Transverse colon (tissue), 4 donors: ENCODE results near the gene PRKG1. TPM values are rescaled to one million over a fixed set of nuclear protein-coding genes. Genes with fewer than 3 reads are reported as not detected.

Experiments
- DNase-seq: peaks from one replicate; pipeline ENCODE4 v3.0.0-alpha.2; 2019
- H3K27ac ChIP-seq, 4 donors: fragments of 200-600 bp; sonication (generic); 2 replicates each; pipeline ENCODE4 v1.5.1; 2016 to 2018; ENCODE audit warnings: inconsistent platforms in 4 of 4
- H3K27me3 ChIP-seq: fragments of 200-600 bp; sonication (generic); 2 replicates; pipeline ENCODE4 v1.5.1; 2017; ENCODE audit warnings: inconsistent platforms
- H3K36me3 ChIP-seq, 4 donors: fragments of 200-600 bp; sonication (generic); 2 replicates each; pipeline ENCODE4 v1.5.1; 2017 to 2019; ENCODE audit warnings: inconsistent platforms in 4 of 4
- H3K4me1 ChIP-seq, 4 donors: fragments of 200-600 bp; sonication (generic); 2 replicates each; pipeline ENCODE4 v1.5.1; 2017 to 2020; ENCODE audit warnings: inconsistent platforms in 4 of 4
- H3K4me3 ChIP-seq, 4 donors: fragments of 200-600 bp; sonication (generic); 1 replicate in 1 of 4; 2 replicates in 3 of 4; pipeline versions ENCODE4 v1.5.1 to v1.6.1; 2017 to 2019; ENCODE audit warnings: inconsistent platforms in 4 of 4
- H3K9me3 ChIP-seq, 2 donors: fragments of 200-600 bp; sonication (generic); 2 replicates each; pipeline ENCODE4 v1.5.1; 2017 to 2019; ENCODE audit warnings: inconsistent platforms in 2 of 2
- EP300 ChIP-seq: sonication (generic); formaldehyde crosslinking; IDR thresholded peaks from one replicate; pipeline ENCODE4 v1.6.1; 2017; ENCODE audit warnings: antibody characterized with exemption, low read depth
- POLR2A ChIP-seq: fragments of 450-650 bp; IDR thresholded peaks from one replicate; pipeline ENCODE4 v1.6.1; 2016; ENCODE audit warnings: antibody characterized with exemption, mild to moderate bottlenecking, moderate library complexity
- POLR2AphosphoS5 ChIP-seq, 3 donors: sonication (generic); formaldehyde crosslinking; IDR thresholded peaks; one replicate each; pipeline ENCODE4 v1.6.1; 2016; ENCODE audit warnings: antibody characterized with exemption in 3 of 3
- WGBS, 2 donors: methylation state at CpG; one replicate each; pipeline ENCODE4 v1.1.5; 2018; ENCODE audit warnings: low coverage in 1 of 2; 5-methylcytosine and 5-hydroxymethylcytosine counted together
- in situ Hi-C, 4 donors: fragments of 200-750 bp; cut with MboI; loops; one replicate each; pipeline versions ENCODE4 v1.15.0 to v1.15.1; 2017; ENCODE audit warnings: low sequenced_read_pairs in 3 of 4, low pct_ligation_motif_present in 1 of 4, low pct_unique_long_range_greater_than_20kb in 1 of 4
- intact Hi-C: fragments of 100-400 bp; cut with DNase I; formaldehyde crosslinking; loops from one replicate; pipeline ENCODE4 v1.15.1; 2023; ENCODE audit warnings: low total_unique reads
- total RNA-seq, 4 donors: library from RNA; depleted of rRNA; stranded (reverse); fragments of >200 nt; gene quantifications; one replicate each; pipeline ENCODE4 v1.1.0, GENCODE V29; 2016
- TF ChIP-seq, protein P1 (sequence below), 5 experiments: fragments of 200-600 bp in 3 of 5; fragments of 450-650 bp in 2 of 5; sonication (generic) in 3 of 5; IDR thresholded peaks; 1 replicate in 2 of 5; 2 replicates in 3 of 5; pipeline ENCODE4 v1.5.1; 2016 to 2017; ENCODE audit warnings: antibody characterized with exemption in 5 of 5, inconsistent platforms in 3 of 5, mild to moderate bottlenecking in 2 of 5, moderate library complexity in 1 of 5

Gene PRKG1
- total RNA-seq, 4 donors from 2014 or later = 17.6 to 30.6 (median 26.9) TPM

DNA sequence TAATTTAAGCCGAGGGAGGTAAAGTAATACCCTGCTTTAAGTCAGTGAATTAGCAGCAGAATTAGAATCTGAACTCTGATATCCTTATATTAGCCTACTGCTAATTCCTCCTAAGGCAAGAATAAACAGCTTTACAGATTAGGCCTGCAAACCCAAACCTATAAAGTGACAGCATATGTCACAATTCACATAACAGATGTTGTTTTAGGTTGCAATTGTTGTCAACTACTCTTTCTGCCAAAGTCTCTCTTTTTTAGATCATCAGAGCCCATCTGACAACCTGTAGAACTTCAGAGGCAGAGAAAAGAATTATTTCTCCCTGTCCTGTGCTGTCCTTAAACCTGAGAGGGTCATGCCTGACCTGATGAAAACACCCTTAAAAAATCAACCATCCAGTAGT, 167.2 kb downstream of the PRKG1 start:
- Histone ChIP-seq H3K4me3 (no peak overlapping the region), H3K36me3 (no peaks in the 10 kb centered on the region), H3K4me1 (peaks cover 6 to 22% (median 11%) of the 10 kb centered on the region in 4 donors), H3K27me3 (no peaks in the 10 kb centered on the region), H3K9me3 (no peaks in the 10 kb centered on the region), H3K27ac (no peak overlapping the region)
- 83 to 86% methylated on average over 1 of the region's 1 CpG for WGBS, 2 donors
- no peak for DNase-seq
- TF ChIP-seq POLR2A = no peak
- TF ChIP-seq, protein P1, sequence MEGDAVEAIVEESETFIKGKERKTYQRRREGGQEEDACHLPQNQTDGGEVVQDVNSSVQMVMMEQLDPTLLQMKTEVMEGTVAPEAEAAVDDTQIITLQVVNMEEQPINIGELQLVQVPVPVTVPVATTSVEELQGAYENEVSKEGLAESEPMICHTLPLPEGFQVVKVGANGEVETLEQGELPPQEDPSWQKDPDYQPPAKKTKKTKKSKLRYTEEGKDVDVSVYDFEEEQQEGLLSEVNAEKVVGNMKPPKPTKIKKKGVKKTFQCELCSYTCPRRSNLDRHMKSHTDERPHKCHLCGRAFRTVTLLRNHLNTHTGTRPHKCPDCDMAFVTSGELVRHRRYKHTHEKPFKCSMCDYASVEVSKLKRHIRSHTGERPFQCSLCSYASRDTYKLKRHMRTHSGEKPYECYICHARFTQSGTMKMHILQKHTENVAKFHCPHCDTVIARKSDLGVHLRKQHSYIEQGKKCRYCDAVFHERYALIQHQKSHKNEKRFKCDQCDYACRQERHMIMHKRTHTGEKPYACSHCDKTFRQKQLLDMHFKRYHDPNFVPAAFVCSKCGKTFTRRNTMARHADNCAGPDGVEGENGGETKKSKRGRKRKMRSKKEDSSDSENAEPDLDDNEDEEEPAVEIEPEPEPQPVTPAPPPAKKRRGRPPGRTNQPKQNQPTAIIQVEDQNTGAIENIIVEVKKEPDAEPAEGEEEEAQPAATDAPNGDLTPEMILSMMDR (IDR thresholded peaks at IDR 0.05) = no peak
- TF ChIP-seq POLR2AphosphoS5 (IDR thresholded peaks at IDR 0.05) = no peak
- TF ChIP-seq EP300 = no peak
- in situ Hi-C loops = no loop called here
- intact Hi-C loops = no loop called here

GRCh38 chr10:51242393-51242792, 168.1 kb downstream of the PRKG1 start:
- Histone ChIP-seq H3K9me3 (no peaks in the 10 kb centered on the region), H3K27me3 (no peaks in the 10 kb centered on the region), H3K4me3 (no peak overlapping the region), H3K4me1 (peaks cover 6 to 24% (median 11%) of the 10 kb centered on the region in 4 donors), H3K27ac (no peak overlapping the region), H3K36me3 (no peaks in the 10 kb centered on the region)
- in situ Hi-C loops (no loop called here), intact Hi-C loops (no loop called here)
- no peak for DNase-seq
- 42 to 52% methylated on average over 2 of the region's 2 CpGs for WGBS, 2 donors
- TF ChIP-seq POLR2A = no peak
- no peak for TF ChIP-seq POLR2AphosphoS5 (IDR thresholded peaks at IDR 0.05)

DNA sequence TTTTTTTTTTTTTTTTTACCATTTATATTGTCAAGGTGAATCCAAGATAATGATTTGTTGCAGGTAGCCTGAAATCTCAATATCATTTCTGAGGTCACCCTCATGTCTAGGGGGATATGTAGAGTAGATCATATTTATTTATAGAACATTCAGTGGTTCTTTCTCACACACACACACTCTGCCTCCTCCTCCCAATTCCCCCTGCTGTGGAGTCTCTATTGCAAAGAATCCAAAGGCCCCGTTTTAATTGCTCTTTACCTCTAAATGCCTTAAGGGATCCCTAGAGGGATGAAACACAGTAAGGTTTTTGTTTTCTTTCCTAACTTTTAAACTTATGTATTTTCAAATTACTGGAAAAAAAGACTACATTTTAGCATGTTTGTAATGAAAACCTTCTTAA, 170.0 kb downstream of the PRKG1 start:
- no peak for DNase-seq
- H3K4me1 ChIP-seq = peaks cover 6 to 24% (median 11%) of the 10 kb centered on the region in 4 donors
- in situ Hi-C loops = no loop called here
- no peaks in the 10 kb centered on the region for H3K9me3 ChIP-seq
- intact Hi-C loops = no loop called here
- H3K27ac ChIP-seq = peak overlapping the region in 3 of 4 donors; percentile 16 to 51 (median 29)
- H3K36me3 ChIP-seq = no peaks in the 10 kb centered on the region
- 33 to 35% methylated on average over 1 of the region's 1 CpG for WGBS, 2 donors
- TF ChIP-seq EP300 = no peak
- H3K4me3 ChIP-seq = no peak overlapping the region
- no peaks in the 10 kb centered on the region for H3K27me3 ChIP-seq

DNA sequence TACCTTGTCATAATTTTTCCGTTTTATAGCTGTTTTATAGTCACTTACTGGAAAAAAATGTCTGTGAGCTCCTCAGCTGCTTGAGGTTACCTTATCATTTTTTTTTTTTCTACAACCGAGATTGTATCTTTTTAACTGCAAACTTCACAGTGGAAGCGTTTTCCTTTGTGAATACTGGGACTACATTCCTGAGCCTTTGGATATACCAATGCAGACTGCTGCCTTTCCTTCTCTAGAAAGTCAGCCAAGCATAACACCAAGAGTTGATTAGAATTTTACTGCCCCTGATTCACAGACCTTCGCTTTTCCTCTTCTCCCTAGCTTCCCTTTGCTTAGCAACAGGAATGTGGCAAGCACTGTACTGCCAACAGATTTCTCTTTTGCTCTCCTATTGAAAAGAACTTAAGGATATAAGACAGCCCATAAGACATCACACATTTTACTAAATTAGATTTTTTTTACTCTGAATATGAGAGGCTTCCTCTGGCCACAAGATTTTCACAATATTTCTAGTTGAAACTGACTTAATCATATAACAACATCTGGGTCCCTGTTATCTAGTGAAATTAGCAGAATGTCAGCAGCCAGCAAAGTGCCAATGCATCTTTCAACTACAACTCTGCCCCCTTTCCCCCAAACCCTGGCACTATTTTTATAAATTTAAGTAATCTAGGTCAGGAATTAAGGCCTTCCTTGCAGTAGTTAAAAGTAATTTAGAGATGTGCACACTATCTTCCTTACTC, 170.6 kb downstream of the PRKG1 start:
- Histone ChIP-seq H3K36me3 (no peaks in the 10 kb centered on the region), H3K27ac (peak overlapping the region in 3 of 4 donors; percentile 16 to 51 (median 29)), H3K4me3 (no peak overlapping the region), H3K4me1 (peaks cover 6 to 24% (median 11%) of the 10 kb centered on the region in 4 donors), H3K27me3 (no peaks in the 10 kb centered on the region), H3K9me3 (no peaks in the 10 kb centered on the region)
- no peak for DNase-seq
- TF ChIP-seq POLR2AphosphoS5 (IDR thresholded peaks at IDR 0.05) (no peak), EP300 (no peak), POLR2A (no peak)
- TF ChIP-seq, protein P1 (IDR thresholded peaks at IDR 0.05) = no peak
- 2 to 11% methylated on average over 4 of the region's 4 CpGs for WGBS, 2 donors
- in situ Hi-C loops (no loop called here), intact Hi-C loops (no loop called here)

DNA sequence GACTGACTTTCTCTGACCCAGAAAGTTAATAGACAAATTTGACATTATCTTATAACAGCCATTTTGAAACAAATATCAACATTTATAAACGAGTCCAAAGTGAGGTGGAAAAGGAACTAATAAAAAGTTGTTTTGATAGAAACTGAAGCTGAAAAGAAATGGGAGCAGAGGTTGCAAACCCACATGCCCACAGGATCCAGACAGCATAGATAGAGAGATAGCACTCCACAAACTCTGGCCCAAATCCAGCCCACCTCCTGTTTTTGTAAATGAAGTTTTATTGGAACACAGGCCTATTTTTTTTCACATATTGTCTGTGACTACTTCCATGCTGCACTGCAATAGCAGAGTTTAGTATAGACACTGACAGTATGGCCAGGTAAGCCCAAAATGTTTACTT, 171.9 kb downstream of the PRKG1 start:
- in situ Hi-C loops = no loop called here
- Histone ChIP-seq H3K4me3 (no peak overlapping the region), H3K4me1 (peaks cover 6 to 30% (median 11%) of the 10 kb centered on the region in 4 donors), H3K27ac (no peak overlapping the region), H3K27me3 (no peaks in the 10 kb centered on the region), H3K9me3 (no peaks in the 10 kb centered on the region), H3K36me3 (no peaks in the 10 kb centered on the region)
- TF ChIP-seq EP300 (no peak), POLR2A (no peak), POLR2AphosphoS5 (IDR thresholded peaks at IDR 0.05) (no peak)
- TF ChIP-seq, protein P1 (IDR thresholded peaks at IDR 0.05) = no peak
- intact Hi-C loops = no loop called here
- WGBS, 2 donors = 0 to 13% methylated on average over 1 of the region's 1 CpG
- DNase-seq = no peak
